ENCODE results near the gene IFI30.
A peak's percentile ranks its signal among the peaks of the same experiment; 100 is the strongest.

GRCh38 chr19:18204394-18205199, 31.0 kb downstream of the IFI30 start:
- TF ChIP-seq CTCF (IDR thresholded peaks at IDR 0.05) (no peak), POLR2A (IDR thresholded peaks at IDR 0.05) (peak; percentile 4 to 67)
